ENCODE results near the gene VPS72.

The VPS72 gene

GRCh38 chr1:151144474-151145303 is 45.3 kb downstream of the VPS72 start:
- DNase-seq (ENCODE audit: low spot score) = no peak

GRCh38 chr1:151143986-151144385 is 46.0 kb downstream of the VPS72 start:
- no peak for DNase-seq (ENCODE audit: low spot score)

- no peak for DNase-seq (ENCODE audit: low spot score)
These were observed 47.0 kb downstream of the VPS72 start for GRCh38 chr1:151143057-151143435.

GRCh38 chr1:151142411-151143056 is 47.5 kb downstream of the VPS72 start:
- DNase-seq (ENCODE audit: low spot score) = no peak

- no peak for DNase-seq (ENCODE audit: low spot score)
These were observed 52.2 kb downstream of the VPS72 start for GRCh38 chr1:151137789-151138188.

GRCh38 chr1:151135433-151136385 is 54.3 kb downstream of the VPS72 start:
- DNase-seq (ENCODE audit: low spot score) = no peak

- no peak for DNase-seq (ENCODE audit: low spot score)
These were observed 55.0 kb downstream of the VPS72 start for GRCh38 chr1:151134991-151135390.

- DNase-seq (ENCODE audit: low spot score) = no peak
These were observed 55.6 kb downstream of the VPS72 start for GRCh38 chr1:151134396-151134795.

- no peak for DNase-seq (ENCODE audit: low spot score)
These were observed 56.8 kb downstream of the VPS72 start for GRCh38 chr1:151133018-151133806.

- DNase-seq (ENCODE audit: low spot score) = no peak
These were observed 57.5 kb downstream of the VPS72 start for GRCh38 chr1:151132335-151133017.

GRCh38 chr1:151131701-151132334 is 58.2 kb downstream of the VPS72 start:
- peak; percentile 51 for DNase-seq (ENCODE audit: low spot score)

GRCh38 chr1:151130987-151131586 is 58.9 kb downstream of the VPS72 start:
- peak; percentile 90 for DNase-seq (ENCODE audit: low spot score)

- no peak for DNase-seq (ENCODE audit: low spot score)
These were observed 61.2 kb downstream of the VPS72 start for GRCh38 chr1:151128800-151129199.

Measured in GM03348 (cell line).